Measurements from ENCODE around the gene CRYL1.
"Not testable (repeated sequence)": the region's sequence is repeated elsewhere in the genome, so short reads cannot be mapped to it uniquely, and the experiment has no call there.

The CRYL1 gene

DNA sequence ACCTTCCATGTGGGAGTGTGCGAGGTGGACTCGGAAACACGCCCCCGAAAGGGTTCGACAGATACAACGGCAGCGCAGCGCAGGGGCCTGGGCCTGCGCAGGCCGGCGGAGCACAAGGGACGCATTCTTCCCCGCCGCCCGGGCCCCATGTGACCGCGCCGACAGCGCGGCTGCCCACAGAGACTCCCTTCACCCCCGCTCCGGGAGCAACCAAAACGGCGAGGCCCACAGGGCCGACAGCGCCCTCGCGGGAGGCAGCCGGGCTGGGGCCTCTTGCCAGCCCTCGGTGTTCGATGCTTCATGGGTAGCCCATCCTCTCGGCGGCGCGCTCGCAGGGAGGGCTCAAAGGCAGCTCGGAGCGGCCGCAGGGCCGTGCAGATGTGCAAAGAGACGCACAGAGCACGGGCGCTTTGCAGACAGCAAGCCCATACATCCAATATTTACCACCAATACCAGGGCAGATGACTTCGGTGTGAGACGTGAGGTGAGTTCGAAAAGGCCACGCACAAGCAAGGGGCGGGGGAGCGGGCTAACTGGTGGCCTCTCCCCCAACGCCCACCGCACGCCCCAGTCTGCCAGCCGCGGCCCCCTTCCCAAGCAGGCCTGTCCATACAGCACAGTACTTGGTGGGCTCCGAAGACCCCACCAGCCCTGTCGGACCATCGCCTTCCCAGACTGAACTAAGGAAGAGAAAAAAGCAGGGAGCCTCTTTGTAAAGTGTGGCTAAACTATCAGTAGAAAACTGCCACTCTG lies 89.9 kb downstream of the CRYL1 start:
- Mint-ChIP-seq H3K36me3 (ENCODE audit: low read depth) (no peaks in the 10 kb centered on the region), H3K4me1 (peaks cover 20% of the 10 kb centered on the region), H3K4me3 (no peak overlapping the region), H3K27ac (no peak overlapping the region), H3K9me3 (peaks cover 4% of the 10 kb centered on the region), H3K27me3 (ENCODE audit: low read depth, poor library complexity) (peaks cover 11% of the 10 kb centered on the region)
- no peak for DNase-seq
- TF ChIP-seq, protein P1, sequence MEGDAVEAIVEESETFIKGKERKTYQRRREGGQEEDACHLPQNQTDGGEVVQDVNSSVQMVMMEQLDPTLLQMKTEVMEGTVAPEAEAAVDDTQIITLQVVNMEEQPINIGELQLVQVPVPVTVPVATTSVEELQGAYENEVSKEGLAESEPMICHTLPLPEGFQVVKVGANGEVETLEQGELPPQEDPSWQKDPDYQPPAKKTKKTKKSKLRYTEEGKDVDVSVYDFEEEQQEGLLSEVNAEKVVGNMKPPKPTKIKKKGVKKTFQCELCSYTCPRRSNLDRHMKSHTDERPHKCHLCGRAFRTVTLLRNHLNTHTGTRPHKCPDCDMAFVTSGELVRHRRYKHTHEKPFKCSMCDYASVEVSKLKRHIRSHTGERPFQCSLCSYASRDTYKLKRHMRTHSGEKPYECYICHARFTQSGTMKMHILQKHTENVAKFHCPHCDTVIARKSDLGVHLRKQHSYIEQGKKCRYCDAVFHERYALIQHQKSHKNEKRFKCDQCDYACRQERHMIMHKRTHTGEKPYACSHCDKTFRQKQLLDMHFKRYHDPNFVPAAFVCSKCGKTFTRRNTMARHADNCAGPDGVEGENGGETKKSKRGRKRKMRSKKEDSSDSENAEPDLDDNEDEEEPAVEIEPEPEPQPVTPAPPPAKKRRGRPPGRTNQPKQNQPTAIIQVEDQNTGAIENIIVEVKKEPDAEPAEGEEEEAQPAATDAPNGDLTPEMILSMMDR (IDR thresholded peaks at IDR 0.05), result no peak

DNA sequence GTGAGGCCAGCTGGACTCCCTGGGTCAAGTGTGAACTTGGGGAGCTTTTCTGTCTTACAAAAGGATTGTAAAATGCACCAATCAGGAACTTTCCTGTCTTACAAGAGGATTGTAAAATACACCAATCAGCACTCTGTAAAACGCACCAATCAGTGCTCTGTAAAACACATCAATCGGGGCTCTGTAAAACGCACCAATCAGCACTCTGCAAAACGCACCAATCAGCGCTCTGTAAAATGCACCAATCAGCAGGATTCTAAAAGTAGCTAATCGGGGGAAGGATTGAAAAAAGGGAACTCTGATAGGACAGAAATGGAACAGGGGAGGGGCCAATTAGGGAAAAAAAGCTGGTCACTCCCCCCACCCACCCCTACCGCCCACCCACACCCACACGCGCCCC lies 91.4 kb downstream of the CRYL1 start:
- H3K9me3 Mint-ChIP-seq; H3K4me3 Mint-ChIP-seq; DNase-seq; H3K27ac Mint-ChIP-seq; H3K36me3 Mint-ChIP-seq (ENCODE audit: low read depth): not testable (repeated sequence)
- Mint-ChIP-seq H3K27me3 (ENCODE audit: low read depth, poor library complexity) (peaks cover 12% of the 10 kb centered on the region), H3K4me1 (peaks cover 20% of the 10 kb centered on the region)

DNA sequence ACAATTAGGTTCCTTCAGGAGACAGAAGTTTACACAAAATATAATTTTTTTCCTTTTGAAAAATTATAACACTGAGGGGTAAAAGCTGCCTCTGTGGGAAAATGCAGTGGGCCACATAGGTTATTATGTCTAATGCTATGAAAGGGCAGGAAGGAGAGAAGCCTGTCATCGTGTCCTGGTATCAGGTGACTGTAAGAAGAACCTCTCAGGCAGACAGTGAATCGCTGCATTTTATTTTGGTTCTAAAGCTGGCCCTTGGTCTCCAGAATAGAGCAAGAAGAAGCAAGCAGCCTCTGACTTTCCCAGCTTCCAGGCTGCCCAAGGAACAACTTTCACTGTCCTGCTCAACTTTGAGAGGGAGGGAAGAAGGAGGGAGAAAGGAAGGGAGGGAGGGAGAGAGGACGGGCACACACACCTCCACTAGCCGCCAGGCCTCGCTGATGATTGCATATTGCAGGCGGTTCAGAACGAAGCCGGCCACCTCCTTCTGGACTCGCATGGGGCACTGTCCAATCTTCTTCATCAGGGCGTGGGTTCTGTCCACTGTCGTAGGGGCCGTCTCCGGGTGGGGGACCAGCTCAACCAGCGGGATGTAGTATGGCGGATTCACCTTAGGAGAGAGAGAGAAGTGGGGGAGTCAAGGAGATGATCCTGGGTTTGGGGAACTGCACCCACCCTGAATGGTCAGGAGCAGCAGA lies 93.8 kb downstream of the CRYL1 start:
- DNase-seq, result no peak
- peaks cover 25% of the 10 kb centered on the region for H3K4me1 Mint-ChIP-seq
- peaks cover 11% of the 10 kb centered on the region for H3K27me3 Mint-ChIP-seq (ENCODE audit: low read depth, poor library complexity)
- H3K27ac Mint-ChIP-seq, result no peak overlapping the region
- H3K9me3 Mint-ChIP-seq, result peaks cover 4% of the 10 kb centered on the region
- H3K36me3 Mint-ChIP-seq (ENCODE audit: low read depth), result no peaks in the 10 kb centered on the region
- TF ChIP-seq, protein P1 (IDR thresholded peaks at IDR 0.05), result no peak
- H3K4me3 Mint-ChIP-seq, result no peak overlapping the region

DNA sequence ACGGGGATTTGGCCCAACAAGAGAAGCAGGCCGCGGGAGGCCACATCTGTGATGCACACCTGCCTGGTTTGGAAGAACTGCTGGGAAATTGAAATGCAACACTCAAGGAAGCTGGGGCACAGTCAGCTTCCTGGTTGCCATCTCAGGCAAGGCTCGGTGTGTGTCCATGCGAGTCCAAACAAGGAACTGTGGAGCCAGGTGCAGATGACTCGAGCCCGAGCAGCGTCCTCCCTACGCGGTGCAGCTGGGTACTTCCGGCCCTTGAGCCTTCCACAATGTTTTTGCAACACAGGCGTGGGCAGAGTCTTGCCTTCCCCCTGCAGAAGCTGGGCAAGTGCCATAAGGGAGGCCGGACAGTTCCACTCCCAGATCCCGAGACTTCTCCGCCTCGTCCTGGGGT lies 94.6 kb downstream of the CRYL1 start:
- peaks cover 11% of the 10 kb centered on the region for H3K27me3 Mint-ChIP-seq (ENCODE audit: low read depth, poor library complexity)
- DNase-seq, result no peak
- H3K9me3 Mint-ChIP-seq, result peaks cover 4% of the 10 kb centered on the region
- H3K4me3 Mint-ChIP-seq, result no peak overlapping the region
- no peaks in the 10 kb centered on the region for H3K36me3 Mint-ChIP-seq (ENCODE audit: low read depth)
- H3K27ac Mint-ChIP-seq, result no peak overlapping the region
- peaks cover 27% of the 10 kb centered on the region for H3K4me1 Mint-ChIP-seq
- TF ChIP-seq, protein P1 (IDR thresholded peaks at IDR 0.05), result no peak

DNA sequence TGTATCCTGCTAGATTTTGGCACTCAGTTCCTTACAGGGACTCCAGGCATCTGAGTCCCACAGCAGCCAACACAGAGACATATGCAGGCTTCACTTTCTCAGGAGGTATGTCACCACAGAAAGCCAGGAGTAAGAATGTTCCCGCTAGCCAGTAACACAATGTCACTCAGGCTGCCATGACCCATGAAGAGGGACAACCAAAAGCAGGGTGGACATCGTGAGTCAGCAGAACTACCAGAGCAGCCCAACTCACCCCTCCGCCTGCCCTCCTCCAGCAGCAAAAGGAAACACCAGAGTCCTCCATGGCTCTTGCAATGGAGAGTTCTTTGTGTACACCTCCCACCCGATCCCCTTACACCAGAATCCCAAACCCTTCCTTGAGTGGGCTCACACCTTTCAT lies 95.4 kb downstream of the CRYL1 start:
- TF ChIP-seq, protein P1 (IDR thresholded peaks at IDR 0.05), result no peak
- no peaks in the 10 kb centered on the region for H3K36me3 Mint-ChIP-seq (ENCODE audit: low read depth)
- peaks cover 11% of the 10 kb centered on the region for H3K27me3 Mint-ChIP-seq (ENCODE audit: low read depth, poor library complexity)
- H3K4me1 Mint-ChIP-seq, result peaks cover 27% of the 10 kb centered on the region
- H3K4me3 Mint-ChIP-seq, result no peak overlapping the region
- H3K9me3 Mint-ChIP-seq, result peaks cover 4% of the 10 kb centered on the region
- H3K27ac Mint-ChIP-seq, result no peak overlapping the region
- no peak for DNase-seq

DNA sequence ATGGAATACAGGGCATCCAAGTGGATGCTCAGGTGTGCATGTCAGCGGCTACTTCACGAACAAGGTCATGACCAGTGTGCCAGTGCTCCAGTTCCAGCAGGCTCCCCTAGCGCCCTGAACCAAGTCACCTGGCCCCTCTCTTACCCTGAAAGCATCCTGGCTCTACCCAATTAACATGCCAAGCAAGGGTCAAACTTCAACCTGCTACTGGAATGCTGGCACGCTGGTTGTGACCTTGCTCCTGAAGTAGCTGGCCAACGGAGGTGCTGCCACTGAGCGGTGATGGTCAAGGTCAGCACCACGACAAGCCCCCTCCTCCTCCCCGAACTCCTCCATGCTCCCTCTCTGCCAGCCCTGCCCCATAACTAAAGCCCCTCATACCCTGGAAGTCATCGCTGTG lies 96.0 kb downstream of the CRYL1 start:
- no peaks in the 10 kb centered on the region for H3K36me3 Mint-ChIP-seq (ENCODE audit: low read depth)
- no peak overlapping the region for H3K4me3 Mint-ChIP-seq
- TF ChIP-seq, protein P1 (IDR thresholded peaks at IDR 0.05), result no peak
- peaks cover 11% of the 10 kb centered on the region for H3K27me3 Mint-ChIP-seq (ENCODE audit: low read depth, poor library complexity)
- H3K9me3 Mint-ChIP-seq, result peaks cover 3% of the 10 kb centered on the region
- no peak for DNase-seq
- H3K4me1 Mint-ChIP-seq, result peaks cover 27% of the 10 kb centered on the region
- no peak overlapping the region for H3K27ac Mint-ChIP-seq
